GM13976 (cell line): ENCODE results near the gene NR6A1.

Experiments used
- DNase-seq: peaks from one replicate; pipeline ENCODE4 v3.0.0; 2012; ENCODE audit warnings: low spot score
- in situ Hi-C: fragments of 300-500 bp; cut with MboI; formaldehyde crosslinking; loops from one replicate; pipeline ENCODE4 v1.12.0; 2022; ENCODE audit warnings: low sequenced_read_pairs, mixed read lengths, inconsistent platforms; ENCODE audit not compliant: unreplicated experiment
- TF ChIP-seq, protein P1 (sequence below): IDR thresholded peaks from 2 replicates; pipeline ENCODE4 v1.5.1; 2012; ENCODE audit warnings: borderline replicate concordance, mild to moderate bottlenecking; ENCODE audit not compliant: insufficient read depth; ENCODE audit errors: extremely low read depth, missing control alignments, control extremely low read depth

The NR6A1 gene

DNA sequence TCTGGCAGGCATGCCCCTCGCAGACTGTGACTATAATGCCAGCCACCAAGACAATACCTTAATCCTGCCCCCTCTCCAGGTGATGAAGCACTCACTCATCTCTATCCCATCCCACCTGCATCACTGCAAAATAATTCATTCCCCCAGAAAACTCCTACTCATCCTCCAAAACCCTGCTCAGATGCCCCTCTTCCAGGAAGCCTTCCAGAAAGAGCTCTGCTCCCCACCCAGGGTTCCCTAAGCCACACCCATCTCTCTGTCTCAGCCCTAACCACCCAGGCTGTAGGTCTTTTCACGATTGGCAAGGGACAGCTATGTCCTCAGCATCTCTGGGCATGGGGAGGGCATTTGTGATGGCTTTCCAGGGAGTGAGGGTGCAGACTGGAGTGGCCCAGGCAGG lies 281.1 kb downstream of the NR6A1 start:
- DNase-seq: no peak
- TF ChIP-seq, protein P1, sequence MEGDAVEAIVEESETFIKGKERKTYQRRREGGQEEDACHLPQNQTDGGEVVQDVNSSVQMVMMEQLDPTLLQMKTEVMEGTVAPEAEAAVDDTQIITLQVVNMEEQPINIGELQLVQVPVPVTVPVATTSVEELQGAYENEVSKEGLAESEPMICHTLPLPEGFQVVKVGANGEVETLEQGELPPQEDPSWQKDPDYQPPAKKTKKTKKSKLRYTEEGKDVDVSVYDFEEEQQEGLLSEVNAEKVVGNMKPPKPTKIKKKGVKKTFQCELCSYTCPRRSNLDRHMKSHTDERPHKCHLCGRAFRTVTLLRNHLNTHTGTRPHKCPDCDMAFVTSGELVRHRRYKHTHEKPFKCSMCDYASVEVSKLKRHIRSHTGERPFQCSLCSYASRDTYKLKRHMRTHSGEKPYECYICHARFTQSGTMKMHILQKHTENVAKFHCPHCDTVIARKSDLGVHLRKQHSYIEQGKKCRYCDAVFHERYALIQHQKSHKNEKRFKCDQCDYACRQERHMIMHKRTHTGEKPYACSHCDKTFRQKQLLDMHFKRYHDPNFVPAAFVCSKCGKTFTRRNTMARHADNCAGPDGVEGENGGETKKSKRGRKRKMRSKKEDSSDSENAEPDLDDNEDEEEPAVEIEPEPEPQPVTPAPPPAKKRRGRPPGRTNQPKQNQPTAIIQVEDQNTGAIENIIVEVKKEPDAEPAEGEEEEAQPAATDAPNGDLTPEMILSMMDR: no peak
- in situ Hi-C loops: no loop called here

DNA sequence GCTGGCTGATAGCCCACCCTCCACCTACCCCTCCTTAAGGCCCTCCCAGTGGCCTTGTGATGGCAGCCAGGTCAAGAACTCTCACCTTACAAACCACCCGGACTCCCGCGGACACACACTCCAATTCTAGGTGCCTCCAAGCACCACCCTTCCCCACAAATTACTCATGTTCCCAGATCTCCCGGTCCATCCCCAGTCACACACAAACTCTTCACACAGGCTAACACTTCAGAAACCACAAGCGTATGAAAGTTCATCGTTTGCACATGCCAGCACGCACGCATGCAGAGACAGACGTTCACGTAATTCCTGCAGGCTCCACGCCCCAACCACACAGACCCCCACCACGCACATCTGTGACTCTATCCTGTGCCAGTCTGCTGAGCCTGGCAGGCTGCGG lies 281.9 kb downstream of the NR6A1 start:
- TF ChIP-seq, protein P1: no peak
- in situ Hi-C loops: no loop called here
- DNase-seq: no peak

DNA sequence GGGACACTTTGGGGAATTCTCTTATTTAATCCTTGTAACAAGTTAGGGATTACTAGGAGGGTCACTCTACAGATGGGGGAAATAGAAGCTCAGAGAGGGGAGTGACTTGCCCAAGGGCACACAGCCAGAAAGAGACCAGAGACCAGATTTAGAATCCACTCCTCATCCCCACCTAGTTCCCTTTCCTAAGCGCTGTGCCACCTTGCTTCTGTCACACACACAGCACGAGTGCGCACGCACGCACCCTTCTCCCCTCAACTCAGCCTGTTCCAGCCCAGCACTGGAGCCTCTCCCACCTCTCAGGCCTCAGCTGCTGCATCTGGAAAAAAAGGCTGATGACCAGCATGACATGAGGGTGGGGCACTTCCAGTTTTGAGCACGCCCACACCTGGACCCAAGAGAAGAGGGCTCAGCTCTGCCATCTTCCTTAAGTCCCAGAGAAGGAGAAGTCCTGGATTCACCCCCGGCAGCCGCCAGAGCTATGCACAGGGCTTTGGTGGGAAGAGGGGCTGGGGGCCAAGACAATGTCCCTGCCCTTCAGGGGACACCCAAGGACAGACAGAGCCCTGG lies 282.4 kb downstream of the NR6A1 start:
- DNase-seq: no peak
- in situ Hi-C loops: no loop called here
- TF ChIP-seq, protein P1: no peak

DNA sequence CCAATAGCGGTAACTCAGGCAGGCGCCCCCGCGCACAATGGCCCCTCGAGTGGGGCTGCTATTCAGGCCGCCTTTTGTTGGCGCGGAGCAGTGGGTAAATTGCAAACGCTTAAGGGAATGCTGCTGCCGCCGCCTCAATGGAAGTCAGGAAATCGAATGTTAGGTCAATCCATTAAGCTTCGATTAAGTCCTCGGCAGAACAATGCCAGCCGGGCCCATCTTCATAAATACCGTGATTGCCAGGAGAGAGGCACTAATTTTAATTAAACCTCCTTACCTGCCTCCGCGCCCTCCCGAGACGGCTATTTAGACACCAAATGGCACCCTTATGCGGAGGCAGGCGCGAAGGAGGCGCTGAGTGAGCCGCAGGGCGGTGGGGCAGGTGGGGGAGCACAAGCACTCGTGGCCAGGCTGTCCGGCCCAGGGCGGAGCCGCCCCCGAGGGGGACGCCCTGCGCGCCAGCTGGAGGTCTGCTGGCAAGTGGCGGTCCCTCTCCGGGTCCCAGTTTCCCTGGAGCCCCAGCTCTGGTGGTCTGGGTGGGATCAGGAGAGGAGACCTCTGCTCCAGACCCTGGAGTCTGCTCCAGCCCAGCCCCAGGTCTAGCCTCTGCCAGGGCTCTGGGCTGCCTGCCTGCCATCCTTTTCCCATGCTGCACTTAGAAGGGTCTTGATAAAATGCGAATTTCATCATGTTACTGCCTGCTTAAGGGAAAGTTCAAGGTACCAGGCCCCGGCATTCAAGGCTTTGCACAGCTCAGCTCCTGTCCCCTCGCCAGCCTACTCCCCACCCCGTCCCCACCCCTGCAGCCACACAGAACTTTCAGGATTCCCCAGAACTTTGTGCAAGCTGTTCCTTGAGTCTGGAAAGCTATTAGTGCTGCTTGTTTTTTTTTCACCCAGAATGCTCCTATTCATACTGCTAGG lies 283.6 kb downstream of the NR6A1 start:
- in situ Hi-C loops: no loop called here
- TF ChIP-seq, protein P1: no peak
- no peak for DNase-seq

DNA sequence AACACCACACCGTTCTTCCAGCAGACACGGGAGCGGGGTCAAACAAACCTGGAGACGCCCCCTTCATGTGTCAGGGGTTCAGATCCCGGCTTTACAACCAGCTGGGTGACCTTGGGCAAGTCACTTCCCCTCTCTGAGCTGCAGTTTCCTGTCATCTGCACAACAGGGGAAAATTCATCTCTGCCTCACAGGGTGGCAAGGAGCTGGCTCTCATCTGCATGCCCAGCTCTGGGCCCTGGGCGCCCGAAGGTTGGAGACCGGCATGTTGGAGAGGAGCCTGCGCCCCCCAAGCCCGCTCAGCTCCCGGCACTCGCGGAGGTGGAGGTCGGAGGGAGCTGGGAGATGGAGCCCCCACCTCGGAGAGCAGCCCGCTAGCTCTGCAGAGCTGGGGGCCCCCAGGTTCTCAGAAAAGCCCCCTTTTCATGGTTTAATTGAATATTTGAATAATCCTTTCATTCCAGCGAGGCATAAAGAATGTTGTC lies 284.3 kb downstream of the NR6A1 start:
- no peak for DNase-seq
- TF ChIP-seq, protein P1: no peak
- in situ Hi-C loops: no loop called here

DNA sequence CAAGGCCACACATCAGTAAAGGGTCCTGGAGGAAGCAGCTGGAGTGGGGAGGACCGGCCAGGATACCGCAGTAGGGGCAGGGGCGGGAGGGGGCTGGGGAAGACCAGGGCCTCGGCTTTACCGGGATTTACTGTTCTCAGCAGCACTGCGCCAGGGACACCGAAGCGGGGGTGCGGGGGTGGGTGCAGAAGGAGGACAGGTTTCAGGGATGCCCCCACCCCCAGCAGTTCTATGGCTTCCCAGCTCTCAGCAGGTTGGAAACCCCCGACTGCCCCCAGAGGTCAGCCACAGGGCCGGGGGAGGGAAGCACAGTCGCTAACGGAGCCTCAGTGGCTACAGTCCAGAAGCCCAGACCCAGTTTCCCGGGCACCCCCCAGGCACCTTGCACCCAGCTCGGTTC lies 285.2 kb downstream of the NR6A1 start:
- DNase-seq: no peak
- TF ChIP-seq, protein P1: no peak
- in situ Hi-C loops: no loop called here
